ENCODE measurements around the gene PCID2.

The PCID2 gene

DNA sequence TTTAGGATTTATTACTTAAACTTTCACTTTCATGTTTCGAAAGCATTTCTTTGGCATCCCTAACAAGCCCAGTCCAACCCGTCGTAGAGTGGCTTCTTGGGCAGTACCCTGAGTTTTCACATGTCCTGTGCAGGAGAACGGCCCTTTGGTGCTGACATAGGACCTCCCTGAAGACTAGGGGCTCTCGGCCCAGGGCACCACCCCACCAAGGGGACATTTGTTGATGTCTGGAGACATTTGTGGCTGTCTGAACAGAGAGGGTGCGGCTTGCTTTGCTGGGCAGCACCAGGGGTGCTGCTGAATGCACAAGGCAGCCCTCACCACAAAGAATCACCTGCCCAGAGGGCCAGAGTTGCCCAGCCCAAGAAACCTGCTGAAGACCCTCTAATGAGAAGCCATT lies 31.5 kb upstream of the PCID2 start:
- Histone ChIP-seq H3K27ac (no peak overlapping the region), H3K4me3 (ENCODE audit: low read depth in 1 of 2, low read length in 1 of 2) (no peak overlapping the region), H3K9me3 (no peaks in the 10 kb centered on the region), H3K4me1 (ENCODE audit: control insufficient read depth in 1 of 2, insufficient read depth in 1 of 2, low read depth in 1 of 2, low read length in 1 of 2) (no peaks in the 10 kb centered on the region), H3K27me3 (no peaks in the 10 kb centered on the region), H3K36me3 (peaks cover 92% of the 10 kb centered on the region)
- TF ChIP-seq CTCF (IDR thresholded peaks at IDR 0.05), result no peak

- Histone ChIP-seq H3K4me3 (ENCODE audit: low read depth in 1 of 2, low read length in 1 of 2) (no peak overlapping the region), H3K9me3 (no peaks in the 10 kb centered on the region), H3K36me3 (peaks cover 92% of the 10 kb centered on the region), H3K27ac (no peak overlapping the region), H3K27me3 (no peaks in the 10 kb centered on the region), H3K4me1 (ENCODE audit: control insufficient read depth in 1 of 2, insufficient read depth in 1 of 2, low read depth in 1 of 2, low read length in 1 of 2) (no peaks in the 10 kb centered on the region)
- no peak for TF ChIP-seq CTCF (IDR thresholded peaks at IDR 0.05)
These were observed 30.9 kb upstream of the PCID2 start for GRCh38 chr13:113239357-113239756.

DNA sequence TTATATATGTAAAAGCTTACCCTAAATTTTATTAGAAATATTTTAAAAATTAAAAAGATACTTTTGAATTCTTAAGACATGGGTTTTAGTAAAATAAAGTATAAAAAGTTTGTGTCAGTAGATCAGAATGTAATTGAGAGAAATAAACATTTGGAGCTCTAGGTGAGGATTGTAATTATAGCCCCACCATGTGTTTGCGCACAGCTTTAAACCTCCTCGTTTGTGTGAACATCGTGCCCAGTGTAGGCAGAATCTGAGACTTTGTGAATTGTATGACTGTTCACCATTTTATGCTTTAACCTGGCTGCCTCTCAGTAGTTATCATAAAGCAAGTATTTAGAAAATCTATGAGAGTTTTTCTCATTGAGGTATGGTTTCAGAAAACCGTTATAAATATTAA lies 30.1 kb upstream of the PCID2 start:
- no peak for TF ChIP-seq CTCF (IDR thresholded peaks at IDR 0.05)
- Histone ChIP-seq H3K4me3 (ENCODE audit: low read depth in 1 of 2, low read length in 1 of 2) (no peak overlapping the region), H3K27ac (no peak overlapping the region), H3K36me3 (peaks cover 90% of the 10 kb centered on the region), H3K27me3 (no peaks in the 10 kb centered on the region), H3K9me3 (no peaks in the 10 kb centered on the region), H3K4me1 (ENCODE audit: control insufficient read depth in 1 of 2, insufficient read depth in 1 of 2, low read depth in 1 of 2, low read length in 1 of 2) (no peaks in the 10 kb centered on the region)

DNA sequence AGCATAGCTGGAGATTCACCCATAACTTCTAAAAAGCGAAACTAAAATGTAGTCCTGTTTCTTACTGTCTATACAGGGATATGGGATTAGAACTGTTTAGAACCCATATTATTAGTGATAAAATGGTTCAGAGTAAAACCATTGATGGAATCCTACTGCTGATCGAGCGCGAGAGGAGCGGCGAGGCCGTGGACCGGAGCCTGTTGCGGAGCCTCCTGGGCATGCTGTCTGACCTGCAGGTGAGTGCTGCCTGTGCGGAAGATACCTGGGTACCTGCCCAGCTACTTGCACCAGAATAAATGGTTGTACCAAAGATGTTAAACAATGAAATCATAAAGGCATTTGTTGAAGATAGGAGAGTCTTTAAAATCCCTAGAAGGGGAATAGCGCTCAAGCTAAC lies 24.6 kb upstream of the PCID2 start:
- peaks cover 88% of the 10 kb centered on the region for H3K36me3 ChIP-seq
- no peak overlapping the region for H3K4me3 ChIP-seq (ENCODE audit: low read depth in 1 of 2, low read length in 1 of 2)
- H3K4me1 ChIP-seq (ENCODE audit: control insufficient read depth in 1 of 2, insufficient read depth in 1 of 2, low read depth in 1 of 2, low read length in 1 of 2), result no peaks in the 10 kb centered on the region
- no peak overlapping the region for H3K27ac ChIP-seq
- no peaks in the 10 kb centered on the region for H3K9me3 ChIP-seq
- no peaks in the 10 kb centered on the region for H3K27me3 ChIP-seq
- TF ChIP-seq CTCF (IDR thresholded peaks at IDR 0.05), result no peak

GRCh38 chr13:113232208-113233003 lies 23.9 kb upstream of the PCID2 start:
- H3K9me3 ChIP-seq, result no peaks in the 10 kb centered on the region
- no peak overlapping the region for H3K27ac ChIP-seq
- no peak overlapping the region for H3K4me3 ChIP-seq (ENCODE audit: low read depth in 1 of 2, low read length in 1 of 2)
- no peak for TF ChIP-seq CTCF (IDR thresholded peaks at IDR 0.05)
- peaks cover 89% of the 10 kb centered on the region for H3K36me3 ChIP-seq
- H3K4me1 ChIP-seq (ENCODE audit: control insufficient read depth in 1 of 2, insufficient read depth in 1 of 2, low read depth in 1 of 2, low read length in 1 of 2), result no peaks in the 10 kb centered on the region
- no peaks in the 10 kb centered on the region for H3K27me3 ChIP-seq

Measured in neutrophil (primary cell).